Activated T-cell treated with anti-CD3 and anti-CD28 coated beads, Interleukin-2, amount 50 U/mL, for 24 hours (primary cell): ENCODE results near the gene RASGEF1C.
A peak's percentile ranks its signal among the peaks of the same experiment; 100 is the strongest.

Experiments used
- DNase-seq: peaks from one replicate; pipeline ENCODE4 v3.0.0-alpha.2; 2020
- H3K27ac Mint-ChIP-seq: 2 replicates; pipeline ENCODE4 v1.8.0; 2020; ENCODE audit warnings: mild to moderate bottlenecking, mixed read lengths
- H3K27me3 Mint-ChIP-seq: 2 replicates; pipeline ENCODE4 v1.8.0; 2020; ENCODE audit warnings: mixed read lengths
- H3K36me3 Mint-ChIP-seq: 2 replicates; pipeline ENCODE4 v1.8.0; 2020; ENCODE audit warnings: low read depth, mixed read lengths
- H3K4me1 Mint-ChIP-seq: 2 replicates; pipeline ENCODE4 v1.8.0; 2020; ENCODE audit warnings: low read depth, mixed read lengths
- H3K4me3 Mint-ChIP-seq: 2 replicates; pipeline ENCODE4 v1.8.0; 2020; ENCODE audit warnings: mild to moderate bottlenecking, moderate library complexity, mixed read lengths
- H3K9me3 Mint-ChIP-seq: 2 replicates; pipeline ENCODE4 v1.8.0; 2020; ENCODE audit warnings: mixed read lengths

RASGEF1C gene

DNA sequence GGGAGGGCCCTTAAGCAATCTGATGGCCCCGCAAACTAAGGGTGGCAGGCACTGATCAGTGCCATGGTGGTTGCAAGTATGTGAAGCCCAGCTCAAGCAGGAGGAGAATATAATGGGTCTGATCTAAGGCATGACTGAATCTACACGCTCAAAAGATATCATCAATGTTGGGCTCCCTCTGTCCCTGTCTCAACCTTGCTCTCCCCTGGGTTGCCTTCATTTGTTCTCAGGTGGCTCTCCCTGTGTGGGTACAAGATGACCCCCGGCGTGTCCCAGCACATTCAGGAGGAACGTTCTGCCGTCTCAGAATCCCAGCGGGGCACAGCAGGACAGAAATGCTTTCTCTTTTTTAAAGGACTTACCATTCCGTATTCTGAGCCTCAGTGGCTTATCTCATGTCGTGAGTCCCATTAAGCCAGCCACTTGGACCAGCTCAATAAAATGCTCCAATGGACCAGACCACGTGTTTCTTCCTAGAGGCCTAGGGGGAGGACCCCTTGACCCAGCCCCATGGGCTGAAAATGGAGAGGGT lies 125.4 kb downstream of the RASGEF1C start:
- Mint-ChIP-seq H3K4me3 (no peak overlapping the region), H3K36me3 (no peaks in the 10 kb centered on the region), H3K4me1 (peaks cover 31% of the 10 kb centered on the region), H3K27ac (no peak overlapping the region), H3K9me3 (no peaks in the 10 kb centered on the region), H3K27me3 (peaks cover 53% of the 10 kb centered on the region)
- DNase-seq: no peak

DNA sequence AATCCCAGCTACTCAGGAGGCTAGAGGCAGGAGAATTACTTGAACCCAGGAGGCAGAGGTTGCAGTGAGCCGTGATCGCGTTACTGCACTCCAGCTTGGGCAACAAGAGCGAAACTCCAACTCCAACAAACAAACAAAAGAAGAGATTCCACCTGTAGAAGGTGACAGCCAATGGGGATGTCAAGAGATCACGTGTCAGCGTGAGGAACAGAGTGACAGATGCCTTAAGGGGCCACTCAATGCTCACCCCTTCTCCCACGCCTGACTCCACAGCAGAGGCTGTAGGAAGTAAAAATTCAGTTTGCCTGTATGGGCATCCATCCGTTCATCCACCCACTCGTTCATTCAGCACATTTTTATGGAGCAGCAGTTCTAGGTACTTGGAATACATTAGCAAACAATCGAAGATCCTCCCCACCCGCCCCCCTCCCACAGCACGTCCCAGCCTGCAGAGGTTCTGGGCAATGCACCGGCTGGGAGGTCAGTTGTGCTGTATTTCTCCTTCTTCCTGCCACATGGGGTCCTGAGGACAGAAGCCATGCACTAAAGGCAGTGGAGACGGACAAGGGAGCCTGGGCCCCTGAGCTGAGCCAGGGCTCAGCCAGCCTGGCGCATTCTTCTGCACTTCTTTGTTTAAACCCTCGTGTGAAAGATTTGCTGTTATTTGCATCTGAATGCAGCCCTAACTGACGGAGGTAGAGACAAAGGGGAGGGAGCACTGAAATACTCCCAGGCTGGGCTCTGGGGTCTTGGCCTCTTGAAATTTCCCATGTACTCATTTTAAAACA lies 126.2 kb downstream of the RASGEF1C start:
- Mint-ChIP-seq H3K27me3 (peaks cover 59% of the 10 kb centered on the region), H3K4me3 (no peak overlapping the region), H3K27ac (no peak overlapping the region), H3K36me3 (no peaks in the 10 kb centered on the region), H3K4me1 (peaks cover 28% of the 10 kb centered on the region), H3K9me3 (no peaks in the 10 kb centered on the region)
- DNase-seq: no peak

DNA sequence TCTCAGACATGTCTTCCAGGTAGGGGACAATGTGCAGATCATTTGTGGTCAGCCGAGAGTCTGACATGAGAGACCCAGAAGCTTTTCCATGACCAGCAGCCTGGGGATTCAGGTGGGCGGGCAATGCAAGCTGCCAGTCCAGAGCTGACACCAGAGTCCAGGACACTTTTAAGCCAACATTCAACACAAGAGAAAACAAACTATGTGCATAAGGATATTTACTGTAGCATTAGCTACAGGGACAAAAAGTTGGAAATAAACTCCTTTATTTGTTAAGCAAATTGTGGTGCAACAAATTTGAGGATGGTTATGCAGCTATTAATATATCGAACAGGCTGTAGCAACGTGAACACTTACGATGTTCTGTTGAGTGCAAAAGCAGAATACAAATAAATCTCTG lies 127.5 kb downstream of the RASGEF1C start:
- H3K4me1 Mint-ChIP-seq: peaks cover 19% of the 10 kb centered on the region
- peaks cover 60% of the 10 kb centered on the region for H3K27me3 Mint-ChIP-seq
- H3K36me3 Mint-ChIP-seq: no peaks in the 10 kb centered on the region
- H3K27ac Mint-ChIP-seq: no peak overlapping the region
- DNase-seq: no peak
- H3K9me3 Mint-ChIP-seq: no peaks in the 10 kb centered on the region
- H3K4me3 Mint-ChIP-seq: no peak overlapping the region

DNA sequence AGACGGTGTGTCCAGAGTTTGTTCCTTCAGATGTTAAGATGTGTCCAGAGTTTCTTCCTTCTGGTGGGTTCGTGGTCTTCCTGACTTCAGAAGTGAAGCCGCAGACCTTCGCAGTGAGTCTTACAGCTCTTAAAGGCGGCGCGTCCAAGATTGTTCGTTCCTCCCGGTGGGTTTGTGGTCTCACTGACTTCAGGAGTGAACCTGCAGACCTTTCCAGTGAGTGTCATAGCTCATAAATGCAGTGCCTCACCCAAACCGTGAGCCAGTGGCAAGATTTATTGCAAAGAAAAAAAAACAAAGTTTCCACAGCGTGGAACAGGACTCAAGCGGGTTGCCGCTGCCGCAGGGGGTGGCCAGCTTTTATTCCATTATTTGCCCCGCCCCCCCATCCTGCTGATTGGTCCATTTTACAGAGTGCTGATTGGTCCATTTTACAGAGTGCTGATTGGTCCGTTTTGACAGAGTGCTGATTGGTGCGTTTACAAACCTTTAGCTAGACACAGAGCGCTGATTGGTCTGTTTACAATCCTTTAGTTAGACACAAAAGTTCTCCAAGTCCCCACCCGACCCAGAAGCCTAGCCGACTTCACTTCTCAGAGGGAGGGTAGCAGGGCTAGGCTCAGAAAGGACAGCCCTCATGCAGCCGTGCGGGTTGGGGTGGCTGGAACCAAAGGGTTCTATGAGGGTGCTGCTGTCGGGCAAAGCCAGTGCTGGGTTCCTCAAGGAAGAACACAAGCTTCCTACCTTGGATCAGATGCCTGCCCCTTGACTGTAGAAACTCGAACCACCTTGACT lies 128.3 kb downstream of the RASGEF1C start:
- Mint-ChIP-seq H3K27me3 (peaks cover 60% of the 10 kb centered on the region), H3K36me3 (no peaks in the 10 kb centered on the region), H3K4me3 (peak overlapping the region; percentile 65), H3K4me1 (peaks cover 12% of the 10 kb centered on the region), H3K27ac (no peak overlapping the region), H3K9me3 (no peaks in the 10 kb centered on the region)
- DNase-seq: peak; percentile 70

DNA sequence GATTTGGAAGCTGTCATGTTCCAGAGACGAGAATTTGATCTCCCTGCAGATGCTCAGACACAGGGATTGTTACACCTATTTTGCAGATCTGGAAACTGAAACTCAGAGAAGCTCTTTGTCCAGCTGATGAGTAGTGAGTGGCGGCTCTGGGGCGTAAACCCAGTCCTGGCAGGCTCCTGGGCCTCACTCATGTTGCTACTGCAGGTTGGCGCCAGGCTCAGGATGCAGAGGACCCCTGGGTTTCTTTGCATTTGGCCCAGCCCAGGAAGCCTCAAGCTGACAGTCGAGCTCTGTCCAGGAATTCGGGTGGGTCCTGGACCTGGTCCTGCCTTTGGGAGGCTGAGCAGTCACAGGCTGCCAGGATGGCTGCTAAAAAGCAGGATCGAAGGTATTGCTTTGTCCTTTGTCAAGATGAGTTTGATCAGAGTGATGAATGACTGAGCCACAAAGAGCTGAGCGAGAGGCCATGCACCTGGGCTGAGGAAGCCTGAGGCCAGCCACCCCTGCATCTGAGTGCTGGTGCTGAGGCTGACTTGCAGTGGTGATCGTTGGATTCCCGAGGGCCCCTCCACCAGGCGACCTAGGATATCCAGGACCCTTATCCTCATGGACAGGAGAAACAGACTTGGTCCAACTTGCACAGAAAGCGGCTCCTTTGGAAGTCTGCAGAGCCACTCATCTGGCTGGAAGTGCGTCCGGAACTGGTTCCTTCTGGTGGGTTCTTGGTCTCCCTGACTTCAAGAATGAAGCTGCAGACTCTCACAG lies 129.1 kb downstream of the RASGEF1C start:
- Mint-ChIP-seq H3K27ac (no peak overlapping the region), H3K4me1 (peaks cover 8% of the 10 kb centered on the region), H3K27me3 (peaks cover 60% of the 10 kb centered on the region), H3K36me3 (no peaks in the 10 kb centered on the region), H3K9me3 (no peaks in the 10 kb centered on the region), H3K4me3 (peak overlapping the region; percentile 65)
- DNase-seq: no peak

DNA sequence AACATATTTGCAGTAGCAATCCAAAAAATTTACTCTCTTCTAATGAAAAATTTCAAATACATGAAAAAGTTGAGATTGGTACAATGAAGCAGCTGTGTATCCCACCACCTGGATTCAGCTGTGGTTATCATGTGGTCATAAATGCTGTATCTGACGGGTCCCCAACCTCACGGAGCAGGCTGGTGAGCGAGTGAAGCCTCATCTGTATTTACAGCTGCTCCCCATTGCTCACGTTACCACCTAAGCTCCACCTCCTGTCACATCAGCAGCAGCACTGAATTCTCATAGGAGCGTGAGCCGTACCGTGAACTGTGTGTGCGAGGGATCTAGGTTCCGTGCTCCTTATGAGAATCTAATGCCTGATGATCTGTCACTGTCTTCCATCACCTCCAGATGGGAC lies 130.7 kb downstream of the RASGEF1C start:
- no peak overlapping the region for H3K4me3 Mint-ChIP-seq
- H3K9me3 Mint-ChIP-seq: no peaks in the 10 kb centered on the region
- H3K27me3 Mint-ChIP-seq: peaks cover 50% of the 10 kb centered on the region
- no peaks in the 10 kb centered on the region for H3K36me3 Mint-ChIP-seq
- no peak for DNase-seq
- peaks cover 6% of the 10 kb centered on the region for H3K4me1 Mint-ChIP-seq
- H3K27ac Mint-ChIP-seq: no peak overlapping the region

DNA sequence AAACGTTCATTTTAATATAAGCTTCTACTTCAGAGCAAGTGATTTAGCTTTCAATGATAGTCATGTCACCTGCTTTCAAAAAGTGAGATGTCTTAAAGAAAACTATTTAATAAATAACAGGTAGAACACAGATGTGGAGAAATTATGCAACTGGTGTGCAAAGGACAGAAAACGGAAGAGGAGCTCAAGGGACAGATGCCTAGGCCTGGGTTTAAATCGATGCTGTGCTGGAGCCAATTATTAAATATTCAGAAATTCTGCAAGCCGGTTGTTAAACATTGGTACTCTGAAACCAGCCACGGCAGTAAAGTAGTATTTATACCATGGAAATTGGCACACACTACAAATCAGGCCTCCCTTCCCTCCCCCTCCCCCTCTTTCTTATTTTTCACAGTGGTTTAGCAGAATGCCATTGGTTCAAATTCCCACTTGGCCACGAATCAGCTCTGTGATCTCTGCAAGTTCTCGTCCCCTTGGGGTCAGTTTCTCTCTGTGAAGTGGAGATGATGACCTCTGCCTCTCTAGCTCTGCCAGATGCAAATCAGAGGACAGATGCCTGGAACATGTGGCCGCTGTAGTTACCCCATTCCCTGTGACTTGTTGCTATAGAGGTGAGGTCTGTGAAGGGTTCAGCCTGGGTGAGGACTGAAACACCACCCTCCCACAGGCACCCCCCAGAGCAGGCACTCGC lies 131.3 kb downstream of the RASGEF1C start:
- Mint-ChIP-seq H3K27ac (no peak overlapping the region), H3K4me3 (no peak overlapping the region), H3K27me3 (peaks cover 45% of the 10 kb centered on the region), H3K9me3 (no peaks in the 10 kb centered on the region), H3K36me3 (no peaks in the 10 kb centered on the region), H3K4me1 (peaks cover 9% of the 10 kb centered on the region)
- no peak for DNase-seq

DNA sequence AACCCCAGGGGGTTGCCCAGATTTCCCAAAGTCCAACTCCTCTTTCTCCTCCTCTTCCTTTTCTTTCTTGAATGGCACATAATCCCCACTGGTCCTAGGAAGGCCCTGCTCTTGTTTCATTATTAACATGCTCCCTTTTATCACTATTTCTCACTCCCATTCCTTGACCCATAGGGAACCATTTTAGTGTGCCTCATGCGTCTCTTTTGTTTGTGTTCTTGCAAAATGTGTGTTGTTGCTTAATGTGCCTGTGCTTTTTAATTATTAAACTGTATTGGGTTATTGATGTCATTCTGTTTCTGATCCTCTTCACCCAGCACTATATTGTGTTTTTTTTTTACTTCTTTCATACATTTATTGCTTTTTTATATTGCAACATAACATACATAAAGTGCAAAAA lies 133.3 kb downstream of the RASGEF1C start:
- peaks cover 2% of the 10 kb centered on the region for H3K9me3 Mint-ChIP-seq
- H3K4me3 Mint-ChIP-seq: no peak overlapping the region
- H3K27me3 Mint-ChIP-seq: peaks cover 27% of the 10 kb centered on the region
- H3K36me3 Mint-ChIP-seq: peaks cover 5% of the 10 kb centered on the region
- H3K27ac Mint-ChIP-seq: no peak overlapping the region
- H3K4me1 Mint-ChIP-seq: peaks cover 13% of the 10 kb centered on the region
- DNase-seq: no peak

DNA sequence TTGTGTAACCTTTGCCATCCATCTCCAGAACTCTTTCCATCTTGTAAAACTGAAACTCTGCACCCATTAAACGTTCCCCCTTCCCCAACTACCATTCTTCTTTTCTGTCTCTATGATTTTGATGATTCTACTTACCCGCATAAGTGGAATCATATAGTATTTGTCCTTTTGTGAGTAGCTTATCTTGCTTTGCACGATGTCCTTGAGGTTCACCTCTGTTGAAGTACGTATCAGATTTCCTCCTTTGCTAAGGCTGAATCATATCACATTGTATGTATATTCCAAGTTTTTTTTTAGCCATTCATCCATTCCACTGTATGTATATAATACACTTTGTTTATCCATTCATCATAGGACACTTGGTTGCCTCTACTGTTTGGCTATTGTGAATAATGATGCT lies 134.5 kb downstream of the RASGEF1C start:
- H3K4me3 Mint-ChIP-seq: no peak overlapping the region
- no peak for DNase-seq
- H3K4me1 Mint-ChIP-seq: peaks cover 20% of the 10 kb centered on the region
- H3K36me3 Mint-ChIP-seq: peaks cover 5% of the 10 kb centered on the region
- H3K27me3 Mint-ChIP-seq: peaks cover 14% of the 10 kb centered on the region
- no peak overlapping the region for H3K27ac Mint-ChIP-seq
- H3K9me3 Mint-ChIP-seq: peaks cover 2% of the 10 kb centered on the region

DNA sequence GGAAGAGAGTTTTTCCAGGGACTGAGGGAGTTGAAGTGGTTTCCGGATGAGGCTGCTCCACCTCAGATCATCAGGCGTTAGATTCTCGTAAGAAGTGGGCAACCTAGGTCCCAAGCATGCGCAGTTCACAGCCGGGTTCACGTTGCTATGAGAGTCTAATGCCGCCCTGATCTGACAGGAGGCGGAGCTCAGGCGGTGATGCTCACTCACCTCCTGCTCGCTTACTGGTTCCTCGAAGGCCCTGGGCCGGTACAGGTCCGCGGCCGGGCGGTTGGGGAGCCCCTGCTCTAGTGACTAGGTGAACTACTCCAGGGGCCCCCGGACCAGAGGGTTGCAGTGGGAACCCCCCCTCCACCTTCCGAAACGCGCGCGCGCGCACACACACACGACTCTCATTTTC lies 136.5 kb downstream of the RASGEF1C start:
- peak; percentile 44 for DNase-seq
- H3K27ac Mint-ChIP-seq: no peak overlapping the region

DNA sequence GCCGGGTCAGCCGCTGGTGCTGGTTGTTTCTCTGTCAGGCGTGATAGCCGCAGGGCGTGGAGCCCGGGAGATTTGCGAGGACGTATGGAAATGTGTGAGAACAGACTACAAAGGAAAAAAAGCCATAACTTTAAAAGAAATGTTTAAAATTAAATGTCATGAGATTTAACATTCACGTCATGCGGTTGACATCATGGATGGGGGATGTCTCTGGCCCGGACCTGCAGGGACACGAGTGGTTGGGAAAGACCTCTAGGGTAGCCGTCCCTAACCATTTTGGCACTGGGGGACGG lies 136.8 kb downstream of the RASGEF1C start:
- Mint-ChIP-seq H3K27ac (peak overlapping the region; percentile 68), H3K27me3 (no peaks in the 10 kb centered on the region), H3K9me3 (peaks cover 2% of the 10 kb centered on the region), H3K4me1 (peaks cover 32% of the 10 kb centered on the region), H3K4me3 (peak overlapping the region; percentile 57), H3K36me3 (peaks cover 5% of the 10 kb centered on the region)
- no peak for DNase-seq

More for the DNA sequence above, 136.5 kb downstream of the RASGEF1C start:
- Mint-ChIP-seq H3K36me3 (peaks cover 5% of the 10 kb centered on the region), H3K4me1 (peaks cover 32% of the 10 kb centered on the region), H3K4me3 (peak overlapping the region; percentile 57), H3K9me3 (peaks cover 2% of the 10 kb centered on the region), H3K27me3 (no peaks in the 10 kb centered on the region)

DNA sequence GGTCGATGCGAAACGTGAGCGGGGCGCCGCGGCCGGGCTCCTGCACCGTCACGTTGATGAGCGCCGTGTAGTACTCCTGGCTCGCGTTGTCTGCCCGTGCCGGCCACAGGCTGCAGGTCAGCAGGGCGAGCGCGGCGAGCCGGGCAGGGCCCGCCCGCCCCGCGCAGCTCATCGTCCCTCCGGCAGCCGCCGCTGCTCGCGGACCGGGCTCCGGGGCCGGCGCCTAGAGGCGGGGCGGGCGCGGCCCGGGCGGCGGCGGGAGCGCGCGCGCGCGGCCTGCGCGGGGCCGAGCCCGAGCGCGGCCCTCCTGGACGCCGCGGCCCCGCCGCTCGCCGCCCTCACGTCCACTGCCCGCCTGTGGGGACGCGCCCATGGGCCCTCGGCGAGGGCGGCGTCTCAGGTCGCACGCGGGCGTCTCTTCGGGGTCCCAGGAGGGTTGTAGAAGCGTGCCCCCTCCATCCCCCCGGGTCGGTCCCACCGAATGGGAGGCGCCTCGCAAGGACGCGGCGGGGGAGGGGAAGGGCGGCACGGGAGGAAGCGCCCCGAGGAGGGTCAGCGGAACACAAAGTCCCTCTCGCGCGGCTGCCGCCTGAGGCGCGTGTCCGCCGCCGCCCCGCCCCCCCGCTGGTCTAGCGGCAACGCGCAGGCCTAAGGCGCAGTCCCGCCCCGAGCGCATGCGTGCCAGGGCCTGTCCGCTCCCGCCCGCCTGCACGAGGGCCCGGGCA lies 137.3 kb downstream of the RASGEF1C start, which contains the start of gene RNF130:
Gene RNF130 (minus strand): TSS at position 229 of the 725 bp plus-strand sequence. CDS start 57 bp downstream, at position 172.
- H3K9me3 Mint-ChIP-seq: peaks cover 2% of the 10 kb centered on the region
- H3K36me3 Mint-ChIP-seq: peaks cover 5% of the 10 kb centered on the region
- peak within 1 kb of the TSS; percentile 74 for H3K27ac Mint-ChIP-seq
- H3K4me1 Mint-ChIP-seq: peaks cover 32% of the 10 kb centered on the region
- no peaks in the 10 kb centered on the region for H3K27me3 Mint-ChIP-seq
- peak; percentile 94 for DNase-seq
- peak within 1 kb of the TSS; percentile 82 for H3K4me3 Mint-ChIP-seq

DNA sequence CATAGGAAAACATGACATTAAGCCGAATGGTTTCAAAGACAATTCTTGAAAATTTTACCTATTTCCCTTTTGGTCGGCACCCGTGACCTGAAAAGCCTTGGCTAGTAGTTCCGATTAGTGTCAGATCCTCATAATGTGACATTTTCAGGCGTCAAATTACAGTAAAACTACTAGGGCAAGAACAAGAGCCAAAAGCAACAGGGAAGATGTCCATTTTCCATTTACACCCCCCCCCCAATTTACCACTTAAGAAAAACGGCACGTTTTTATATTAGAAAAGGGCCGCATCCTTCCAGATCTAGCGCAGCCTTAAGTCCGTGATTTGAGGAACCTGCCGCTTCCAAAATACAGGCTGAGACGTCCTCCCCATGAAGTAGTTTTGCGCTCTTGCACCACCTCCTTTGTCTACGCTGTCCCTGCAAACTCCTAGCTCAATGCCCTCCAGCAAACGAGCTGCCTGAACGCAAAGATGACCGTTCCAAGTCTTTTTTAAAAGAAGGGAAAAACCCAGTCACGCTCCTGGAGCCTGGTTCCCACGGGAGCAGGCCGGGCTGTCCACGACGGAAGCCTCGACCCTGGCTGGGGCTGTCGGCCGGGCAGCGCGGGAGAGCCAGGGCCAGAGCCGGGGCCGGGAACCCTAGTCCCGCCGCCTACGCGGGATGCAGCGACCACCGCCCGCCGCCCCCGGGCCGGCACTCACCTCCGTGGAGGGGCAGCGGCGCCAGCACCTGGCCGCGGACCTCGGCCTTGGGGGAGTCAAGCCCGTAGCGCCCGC lies 138.1 kb downstream of the RASGEF1C start:
- H3K9me3 Mint-ChIP-seq: peaks cover 2% of the 10 kb centered on the region
- H3K36me3 Mint-ChIP-seq: peaks cover 5% of the 10 kb centered on the region
- peaks cover 34% of the 10 kb centered on the region for H3K4me1 Mint-ChIP-seq
- peak overlapping the region; percentile 82 for H3K4me3 Mint-ChIP-seq
- H3K27me3 Mint-ChIP-seq: no peaks in the 10 kb centered on the region
- no peak for DNase-seq
- H3K27ac Mint-ChIP-seq: peak overlapping the region; percentile 74
